Right atrium auricular region (tissue), 2 donors: Measurements from ENCODE around the gene CERK. TPM values are rescaled to one million over a fixed set of nuclear protein-coding genes. Genes with fewer than 3 reads are reported as not detected.

Experiments
- DNase-seq: peaks from one replicate; pipeline ENCODE4 v3.0.0-alpha.2; 2019; ENCODE audit warnings: low spot score
- H3K27ac ChIP-seq, 2 donors: fragments of 200-600 bp; sonication (generic); 1 replicate in 1 of 2; 2 replicates in 1 of 2; pipeline ENCODE4 v1.5.1; 2016 to 2019
- H3K27me3 ChIP-seq, 2 donors: fragments of 200-600 bp; sonication (generic); one replicate each; pipeline versions ENCODE4 v1.5.1 to v1.6.0; 2017 to 2019
- H3K36me3 ChIP-seq: fragments of 200-600 bp; sonication (generic); one replicate; pipeline ENCODE4 v1.5.1; 2016
- H3K4me1 ChIP-seq, 2 donors: fragments of 200-600 bp; sonication (generic); one replicate each; pipeline versions ENCODE4 v1.5.1 to v1.6.0; 2017 to 2019
- H3K4me3 ChIP-seq, 2 donors: fragments of 200-600 bp; sonication (generic); 1 replicate in 1 of 2; 2 replicates in 1 of 2; pipeline ENCODE4 v1.5.1; 2017 to 2019; ENCODE audit warnings: mild to moderate bottlenecking in 1 of 2, moderate library complexity in 1 of 2
- H3K9me3 ChIP-seq, 2 donors: fragments of 200-600 bp; sonication (generic); one replicate each; pipeline ENCODE4 v1.5.1; 2019
- CTCF ChIP-seq, 2 donors: fragments of 200-600 bp; sonication (generic); IDR thresholded peaks; one replicate each; pipeline ENCODE4 v1.5.1; 2019; ENCODE audit warnings: antibody characterized with exemption in 2 of 2
- total RNA-seq, 2 donors: library from RNA; depleted of rRNA; stranded (reverse); fragments of >200 nt; gene quantifications; one replicate each; pipeline ENCODE4 v1.1.0, GENCODE V29; 2016

CERK gene
- total RNA-seq, 2 donors from 2014 or later = 46.0 to 59.8 TPM

GRCh38 chr22:46690146-46690545 lies 47.9 kb downstream of the CERK start:
- Histone ChIP-seq H3K4me3 (no peak overlapping the region), H3K27ac (peak overlapping the region in 1 of 2 donors; percentile 85), H3K9me3 (no peaks in the 10 kb centered on the region), H3K36me3 (peaks cover 68% of the 10 kb centered on the region), H3K4me1 (peaks cover 0 to 44% of the 10 kb centered on the region in 2 donors), H3K27me3 (no peaks in the 10 kb centered on the region)
- no peak for TF ChIP-seq CTCF (IDR thresholded peaks at IDR 0.05)
- no peak for DNase-seq

GRCh38 chr22:46688949-46689348 lies 49.1 kb downstream of the CERK start:
- Histone ChIP-seq H3K27me3 (no peaks in the 10 kb centered on the region), H3K27ac (peak overlapping the region; percentile 82 to 85), H3K9me3 (no peaks in the 10 kb centered on the region), H3K4me1 (peaks cover 0 to 56% of the 10 kb centered on the region in 2 donors), H3K36me3 (peaks cover 56% of the 10 kb centered on the region), H3K4me3 (no peak overlapping the region)
- TF ChIP-seq CTCF (IDR thresholded peaks at IDR 0.05) = no peak
- DNase-seq = no peak

GRCh38 chr22:46687460-46687859 lies 50.6 kb downstream of the CERK start:
- no peak for TF ChIP-seq CTCF (IDR thresholded peaks at IDR 0.05)
- H3K36me3 ChIP-seq = peaks cover 42% of the 10 kb centered on the region
- DNase-seq = no peak
- H3K9me3 ChIP-seq = no peaks in the 10 kb centered on the region
- H3K4me3 ChIP-seq = no peak overlapping the region
- no peaks in the 10 kb centered on the region for H3K27me3 ChIP-seq
- H3K4me1 ChIP-seq = peaks cover 0 to 57% of the 10 kb centered on the region in 2 donors
- peak overlapping the region; percentile 82 to 85 for H3K27ac ChIP-seq

GRCh38 chr22:46687048-46687444 lies 51.0 kb downstream of the CERK start:
- H3K4me1 ChIP-seq = peaks cover 0 to 57% of the 10 kb centered on the region in 2 donors
- DNase-seq = no peak
- H3K27ac ChIP-seq = peak overlapping the region; percentile 82 to 85

GRCh38 chr22:46686221-46687047 lies 51.6 kb downstream of the CERK start:
- DNase-seq = no peak
- Histone ChIP-seq H3K4me1 (peaks cover 0 to 57% of the 10 kb centered on the region in 2 donors), H3K9me3 (no peaks in the 10 kb centered on the region), H3K36me3 (peaks cover 33% of the 10 kb centered on the region), H3K27me3 (no peaks in the 10 kb centered on the region), H3K27ac (peak overlapping the region; percentile 82 to 85), H3K4me3 (no peak overlapping the region)
- TF ChIP-seq CTCF (IDR thresholded peaks at IDR 0.05) = no peak

More at GRCh38 chr22:46687048-46687444, 51.0 kb downstream of the CERK start:
- H3K4me3 ChIP-seq = no peak overlapping the region
- no peak for TF ChIP-seq CTCF (IDR thresholded peaks at IDR 0.05)
- no peaks in the 10 kb centered on the region for H3K9me3 ChIP-seq
- peaks cover 39% of the 10 kb centered on the region for H3K36me3 ChIP-seq
- H3K27me3 ChIP-seq = no peaks in the 10 kb centered on the region
